A549 (cell line): ENCODE measurements around the gene SRCIN1.

Experiments
- CTCF ChIP-seq: fragments of >200 bp; sonication (Bioruptor Twin); formaldehyde crosslinking; IDR thresholded peaks from 3 replicates; pipeline ENCODE4 v1.5.1; 2016
- POLR2A ChIP-seq: IDR thresholded peaks from 2 replicates; pipeline ENCODE4 v1.6.1; 2012; ENCODE audit warnings: mild to moderate bottlenecking, low read length
- RARB ChIP-seq: fragments of 250-450 bp; sonication (Bioruptor Pico); IDR thresholded peaks from 2 replicates; pipeline ENCODE4 v1.8.0; 2021; ENCODE audit warnings: mild to moderate bottlenecking, moderate library complexity

- no peak for TF ChIP-seq POLR2A
- TF ChIP-seq CTCF, result no peak
- no peak for TF ChIP-seq RARB (CRISPR knock-in tag)
Observed at GRCh38 chr17:38637951-38638350, 32.2 kb upstream of the SRCIN1 start.
